Measurements from ENCODE around the gene PARL.

Gene PARL

GRCh38 chr3:183917776-183918175 lies 33.1 kb upstream of the PARL start:
- Histone ChIP-seq H3K4me1 (ENCODE audit: control insufficient read depth, low read depth, low read length) (no peaks in the 10 kb centered on the region), H3K27ac (ENCODE audit: low read length) (no peak overlapping the region), H3K9me3 (ENCODE audit: control insufficient read depth, low read depth, low read length) (no peaks in the 10 kb centered on the region), H3K4me3 (ENCODE audit: low read length) (no peak overlapping the region), H3K27me3 (ENCODE audit: control insufficient read depth, insufficient read depth, low read length) (no peaks in the 10 kb centered on the region), H3K9ac (ENCODE audit: low read length) (no peak overlapping the region), H3K36me3 (ENCODE audit: control insufficient read depth, low read depth, low read length) (no peaks in the 10 kb centered on the region)

GRCh38 chr3:183914856-183915255 lies 30.2 kb upstream of the PARL start:
- Histone ChIP-seq H3K4me1 (ENCODE audit: control insufficient read depth, low read depth, low read length) (no peaks in the 10 kb centered on the region), H3K27me3 (ENCODE audit: control insufficient read depth, insufficient read depth, low read length) (no peaks in the 10 kb centered on the region), H3K9me3 (ENCODE audit: control insufficient read depth, low read depth, low read length) (no peaks in the 10 kb centered on the region), H3K36me3 (ENCODE audit: control insufficient read depth, low read depth, low read length) (no peaks in the 10 kb centered on the region), H3K9ac (ENCODE audit: low read length) (no peak overlapping the region), H3K4me3 (ENCODE audit: low read length) (no peak overlapping the region), H3K27ac (ENCODE audit: low read length) (no peak overlapping the region)

GRCh38 chr3:183913580-183913920 lies 28.9 kb upstream of the PARL start:
- no peaks in the 10 kb centered on the region for H3K4me1 ChIP-seq (ENCODE audit: control insufficient read depth, low read depth, low read length)
- H3K27ac ChIP-seq (ENCODE audit: low read length) = no peak overlapping the region
- H3K9me3 ChIP-seq (ENCODE audit: control insufficient read depth, low read depth, low read length) = no peaks in the 10 kb centered on the region
- H3K36me3 ChIP-seq (ENCODE audit: control insufficient read depth, low read depth, low read length) = no peaks in the 10 kb centered on the region
- no peak overlapping the region for H3K4me3 ChIP-seq (ENCODE audit: low read length)
- H3K9ac ChIP-seq (ENCODE audit: low read length) = no peak overlapping the region
- no peaks in the 10 kb centered on the region for H3K27me3 ChIP-seq (ENCODE audit: control insufficient read depth, insufficient read depth, low read length)

- no peaks in the 10 kb centered on the region for H3K27me3 ChIP-seq (ENCODE audit: control insufficient read depth, insufficient read depth, low read length)
- H3K4me1 ChIP-seq (ENCODE audit: control insufficient read depth, low read depth, low read length) = no peaks in the 10 kb centered on the region
- H3K27ac ChIP-seq (ENCODE audit: low read length) = no peak overlapping the region
- no peaks in the 10 kb centered on the region for H3K9me3 ChIP-seq (ENCODE audit: control insufficient read depth, low read depth, low read length)
- H3K36me3 ChIP-seq (ENCODE audit: control insufficient read depth, low read depth, low read length) = no peaks in the 10 kb centered on the region
- H3K4me3 ChIP-seq (ENCODE audit: low read length) = no peak overlapping the region
- H3K9ac ChIP-seq (ENCODE audit: low read length) = no peak overlapping the region
Observed at GRCh38 chr3:183912895-183913579, 28.4 kb upstream of the PARL start.

GRCh38 chr3:183911763-183912506 lies 27.3 kb upstream of the PARL start:
- H3K4me1 ChIP-seq (ENCODE audit: control insufficient read depth, low read depth, low read length) = no peaks in the 10 kb centered on the region
- no peaks in the 10 kb centered on the region for H3K27me3 ChIP-seq (ENCODE audit: control insufficient read depth, insufficient read depth, low read length)
- H3K27ac ChIP-seq (ENCODE audit: low read length) = no peak overlapping the region
- H3K9me3 ChIP-seq (ENCODE audit: control insufficient read depth, low read depth, low read length) = no peaks in the 10 kb centered on the region
- H3K36me3 ChIP-seq (ENCODE audit: control insufficient read depth, low read depth, low read length) = no peaks in the 10 kb centered on the region
- H3K9ac ChIP-seq (ENCODE audit: low read length) = no peak overlapping the region
- no peak overlapping the region for H3K4me3 ChIP-seq (ENCODE audit: low read length)

- no peaks in the 10 kb centered on the region for H3K4me1 ChIP-seq (ENCODE audit: control insufficient read depth, low read depth, low read length)
- no peaks in the 10 kb centered on the region for H3K27me3 ChIP-seq (ENCODE audit: control insufficient read depth, insufficient read depth, low read length)
- H3K4me3 ChIP-seq (ENCODE audit: low read length) = no peak overlapping the region
- no peaks in the 10 kb centered on the region for H3K36me3 ChIP-seq (ENCODE audit: control insufficient read depth, low read depth, low read length)
- H3K9me3 ChIP-seq (ENCODE audit: control insufficient read depth, low read depth, low read length) = no peaks in the 10 kb centered on the region
- H3K27ac ChIP-seq (ENCODE audit: low read length) = no peak overlapping the region
- H3K9ac ChIP-seq (ENCODE audit: low read length) = no peak overlapping the region
Observed at GRCh38 chr3:183911087-183911486, 26.4 kb upstream of the PARL start.

GRCh38 chr3:183909030-183909600 lies 24.4 kb upstream of the PARL start:
- H3K27ac ChIP-seq (ENCODE audit: low read length) = no peak overlapping the region
- H3K9me3 ChIP-seq (ENCODE audit: control insufficient read depth, low read depth, low read length) = no peaks in the 10 kb centered on the region
- H3K36me3 ChIP-seq (ENCODE audit: control insufficient read depth, low read depth, low read length) = no peaks in the 10 kb centered on the region
- H3K9ac ChIP-seq (ENCODE audit: low read length) = no peak overlapping the region
- no peaks in the 10 kb centered on the region for H3K4me1 ChIP-seq (ENCODE audit: control insufficient read depth, low read depth, low read length)
- H3K4me3 ChIP-seq (ENCODE audit: low read length) = no peak overlapping the region
- no peaks in the 10 kb centered on the region for H3K27me3 ChIP-seq (ENCODE audit: control insufficient read depth, insufficient read depth, low read length)

- no peaks in the 10 kb centered on the region for H3K36me3 ChIP-seq (ENCODE audit: control insufficient read depth, low read depth, low read length)
- H3K27ac ChIP-seq (ENCODE audit: low read length) = no peak overlapping the region
- no peaks in the 10 kb centered on the region for H3K9me3 ChIP-seq (ENCODE audit: control insufficient read depth, low read depth, low read length)
- H3K4me3 ChIP-seq (ENCODE audit: low read length) = no peak overlapping the region
- H3K4me1 ChIP-seq (ENCODE audit: control insufficient read depth, low read depth, low read length) = no peaks in the 10 kb centered on the region
- H3K27me3 ChIP-seq (ENCODE audit: control insufficient read depth, insufficient read depth, low read length) = no peaks in the 10 kb centered on the region
- no peak overlapping the region for H3K9ac ChIP-seq (ENCODE audit: low read length)
Observed at GRCh38 chr3:183907911-183908331, 23.2 kb upstream of the PARL start.

- H3K36me3 ChIP-seq (ENCODE audit: control insufficient read depth, low read depth, low read length) = no peaks in the 10 kb centered on the region
- no peak overlapping the region for H3K4me3 ChIP-seq (ENCODE audit: low read length)
- H3K27ac ChIP-seq (ENCODE audit: low read length) = no peak overlapping the region
- H3K27me3 ChIP-seq (ENCODE audit: control insufficient read depth, insufficient read depth, low read length) = no peaks in the 10 kb centered on the region
- no peaks in the 10 kb centered on the region for H3K9me3 ChIP-seq (ENCODE audit: control insufficient read depth, low read depth, low read length)
- no peaks in the 10 kb centered on the region for H3K4me1 ChIP-seq (ENCODE audit: control insufficient read depth, low read depth, low read length)
- H3K9ac ChIP-seq (ENCODE audit: low read length) = no peak overlapping the region
Observed at GRCh38 chr3:183907176-183907575, 22.5 kb upstream of the PARL start.

- Histone ChIP-seq H3K27ac (ENCODE audit: low read length) (no peak overlapping the region), H3K9me3 (ENCODE audit: control insufficient read depth, low read depth, low read length) (no peaks in the 10 kb centered on the region), H3K36me3 (ENCODE audit: control insufficient read depth, low read depth, low read length) (no peaks in the 10 kb centered on the region), H3K4me1 (ENCODE audit: control insufficient read depth, low read depth, low read length) (no peaks in the 10 kb centered on the region), H3K4me3 (ENCODE audit: low read length) (no peak overlapping the region), H3K9ac (ENCODE audit: low read length) (no peak overlapping the region), H3K27me3 (ENCODE audit: control insufficient read depth, insufficient read depth, low read length) (no peaks in the 10 kb centered on the region)
Observed at GRCh38 chr3:183906234-183906921, 21.7 kb upstream of the PARL start.

- H3K9me3 ChIP-seq (ENCODE audit: control insufficient read depth, low read depth, low read length) = no peaks in the 10 kb centered on the region
- no peak overlapping the region for H3K9ac ChIP-seq (ENCODE audit: low read length)
- no peaks in the 10 kb centered on the region for H3K4me1 ChIP-seq (ENCODE audit: control insufficient read depth, low read depth, low read length)
- no peak overlapping the region for H3K4me3 ChIP-seq (ENCODE audit: low read length)
- H3K27ac ChIP-seq (ENCODE audit: low read length) = no peak overlapping the region
- H3K36me3 ChIP-seq (ENCODE audit: control insufficient read depth, low read depth, low read length) = no peaks in the 10 kb centered on the region
- H3K27me3 ChIP-seq (ENCODE audit: control insufficient read depth, insufficient read depth, low read length) = no peaks in the 10 kb centered on the region
Observed at GRCh38 chr3:183904833-183905780, 20.4 kb upstream of the PARL start.

All from iPS-18a (cell line).